ENCODE measurements around the gene PTGES2. TPM values are rescaled to one million over a fixed set of nuclear protein-coding genes. Genes with fewer than 3 reads are reported as not detected.

The PTGES2 gene
- total and polyA plus RNA-seq, 9 of the 15 experiments (the other 6 are each of a cell fraction or from before 2014, with no cell fraction given): 2.4 to 196 (median 90.1) TPM

GRCh38 chr9:128077847-128078503 is 49.6 kb downstream of the PTGES2 start (continued):
- peak; percentile 98 for TF ChIP-seq ESRRA (IDR thresholded peaks at IDR 0.05; ENCODE audit: borderline replicate concordance, low read depth)
- no peak for TF ChIP-seq CHD1 (IDR thresholded peaks at IDR 0.05; ENCODE audit: low read length)
- TF ChIP-seq HEY1 (CRISPR knock-in tag; IDR thresholded peaks at IDR 0.05; ENCODE audit: borderline replicate concordance): 0 out of 2 replicates have a peak, but pooled peaks have one; percentile 31
- TF ChIP-seq SREBF2 (CRISPR knock-in tag; IDR thresholded peaks at IDR 0.05): no peak
- TF ChIP-seq ZNF717 (CRISPR knock-in tag; IDR thresholded peaks at IDR 0.05): no peak
- TF ChIP-seq EP300 (IDR thresholded peaks at IDR 0.05; ENCODE audit: low read length): peak; percentile 59; the same call in 1 of the 2 replicates
- TF ChIP-seq BCOR (IDR thresholded peaks at IDR 0.05): peak; percentile 95
- 0 out of 2 replicates have a peak, but pooled peaks have one; percentile 47 for TF ChIP-seq KLF6 (CRISPR knock-in tag; IDR thresholded peaks at IDR 0.05; ENCODE audit: borderline replicate concordance)
- TF ChIP-seq, protein P1, sequence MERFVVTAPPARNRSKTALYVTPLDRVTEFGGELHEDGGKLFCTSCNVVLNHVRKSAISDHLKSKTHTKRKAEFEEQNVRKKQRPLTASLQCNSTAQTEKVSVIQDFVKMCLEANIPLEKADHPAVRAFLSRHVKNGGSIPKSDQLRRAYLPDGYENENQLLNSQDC (CRISPR knock-in tag; IDR thresholded peaks at IDR 0.05): 0 out of 2 replicates have a peak, but pooled peaks have one; percentile 41
- no peak for TF ChIP-seq NR4A1 (CRISPR knock-in tag; IDR thresholded peaks at IDR 0.05)
- TF ChIP-seq NR4A1 (tag; IDR thresholded peaks at IDR 0.05): 0 out of 2 replicates have a peak, but pooled peaks have one; percentile 7
- 0 out of 2 replicates have a peak, but pooled peaks have one; percentile 46 for TF ChIP-seq CHCHD3 (CRISPR knock-in tag; IDR thresholded peaks at IDR 0.05)
- TF ChIP-seq ZNF224 (CRISPR knock-in tag; IDR thresholded peaks at IDR 0.05): no peak
- TF ChIP-seq ZNF217 (CRISPR knock-in tag; IDR thresholded peaks at IDR 0.05): no peak
- no peak for TF ChIP-seq THRA (IDR thresholded peaks at IDR 0.05)
- TF ChIP-seq RBM25 (IDR thresholded peaks at IDR 0.05; ENCODE audit: low read depth, low read length, severe bottlenecking): peak; percentile 66
- peak; percentile 9; the same call in 1 of the 2 replicates for TF ChIP-seq HES1 (IDR thresholded peaks at IDR 0.05; ENCODE audit: low read depth)
- TF ChIP-seq SRSF3 (IDR thresholded peaks at IDR 0.05; ENCODE audit: insufficient read depth, low read length): no peak
- TF ChIP-seq SPI1 (IDR thresholded peaks at IDR 0.05; ENCODE audit: borderline replicate concordance, low read depth, low read length): peak; percentile 23; the same call in 1 of the 2 replicates
- peak; percentile 68 for TF ChIP-seq NFRKB (IDR thresholded peaks at IDR 0.05; ENCODE audit: low read depth)
- peak; percentile 97 for TF ChIP-seq JUND (IDR thresholded peaks at IDR 0.05; ENCODE audit: borderline replicate concordance, low read depth, low read length)
- peak; percentile 92; the same call in 2 of the 3 replicates for TF ChIP-seq JUND (tag; IDR thresholded peaks at IDR 0.05; ENCODE audit: borderline replicate concordance, low read depth, low read length)
- 0 out of 2 replicates have a peak, but pooled peaks have one; percentile 5 for TF ChIP-seq TCF3 (CRISPR knock-in tag; IDR thresholded peaks at IDR 0.05)
- TF ChIP-seq MTA1 (IDR thresholded peaks at IDR 0.05; ENCODE audit: borderline replicate concordance): 0 out of 2 replicates have a peak, but pooled peaks have one; percentile 28
- TF ChIP-seq ARNT (IDR thresholded peaks at IDR 0.05): peak; percentile 57 to 71; a peak in 2 of 4 replicates
- peak; percentile 20 for TF ChIP-seq CCNT2 (IDR thresholded peaks at IDR 0.05; ENCODE audit: borderline replicate concordance, extremely low read depth, insufficient read length, low read depth, low read length)
- TF ChIP-seq, protein P2, sequence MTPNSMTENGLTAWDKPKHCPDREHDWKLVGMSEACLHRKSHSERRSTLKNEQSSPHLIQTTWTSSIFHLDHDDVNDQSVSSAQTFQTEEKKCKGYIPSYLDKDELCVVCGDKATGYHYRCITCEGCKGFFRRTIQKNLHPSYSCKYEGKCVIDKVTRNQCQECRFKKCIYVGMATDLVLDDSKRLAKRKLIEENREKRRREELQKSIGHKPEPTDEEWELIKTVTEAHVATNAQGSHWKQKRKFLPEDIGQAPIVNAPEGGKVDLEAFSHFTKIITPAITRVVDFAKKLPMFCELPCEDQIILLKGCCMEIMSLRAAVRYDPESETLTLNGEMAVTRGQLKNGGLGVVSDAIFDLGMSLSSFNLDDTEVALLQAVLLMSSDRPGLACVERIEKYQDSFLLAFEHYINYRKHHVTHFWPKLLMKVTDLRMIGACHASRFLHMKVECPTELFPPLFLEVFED (CRISPR knock-in tag; conservative IDR thresholded peaks at IDR 0.05): no peak
